Naive thymus-derived CD4-positive, alpha-beta T cell (primary cell): ENCODE measurements around the gene DNAAF8. TPM values are rescaled to one million over a fixed set of nuclear protein-coding genes. Genes with fewer than 3 reads are reported as not detected.

Experiments used
- ATAC-seq: fragments of 150-1000 bp; cut with Tn5 transposase; 2 replicates; pipeline ENCODE4 v1.10.0; 2021; ENCODE audit warnings: mild to moderate bottlenecking, moderate library complexity
- CTCF ChIA-PET: fragments of 350-600 bp; sonication (Branson Sonifier 250); formaldehyde crosslinking; loops from one replicate; lab custom pipeline; 2021; ENCODE audit warnings: antibody characterized with exemption; lab: Charles Lee
- POLR2A ChIA-PET: fragments of 350-600 bp; sonication (Branson Sonifier 250); formaldehyde crosslinking; loops from one replicate; lab custom pipeline; 2021; ENCODE audit warnings: antibody characterized with exemption, inconsistent platforms; lab: Charles Lee
- DNase-seq, 9 donors: peaks; one replicate each; pipeline versions ENCODE4 v3.0.0 to v3.0.0-alpha.2; 2020 to 2022; ENCODE audit warnings: mixed read lengths in 1 of 9
- H3K27ac ChIP-seq: one replicate; pipeline ENCODE4 v1.7.0; 2013; ENCODE audit warnings: mild to moderate bottlenecking, low read depth, low read length, moderate library complexity
- H3K27me3 ChIP-seq, 2 donors: one replicate each; pipeline ENCODE4 v1.7.0; 2013; ENCODE audit warnings: low read length in 2 of 2, mild to moderate bottlenecking in 2 of 2, moderate library complexity in 2 of 2; ENCODE audit not compliant: control insufficient read depth in 2 of 2, insufficient read depth in 2 of 2
- H3K36me3 ChIP-seq, 3 experiments: 1 replicate in 2 of 3; 2 replicates in 1 of 3; pipeline ENCODE4 v1.7.0; 2013; ENCODE audit warnings: low read length in 3 of 3, mild to moderate bottlenecking in 3 of 3, moderate library complexity in 1 of 3; ENCODE audit not compliant: insufficient read depth in 3 of 3, control insufficient read depth in 2 of 3
- H3K4me1 ChIP-seq, 2 donors: one replicate each; pipeline ENCODE4 v1.7.0; 2013; ENCODE audit warnings: low read length in 2 of 2, mild to moderate bottlenecking in 2 of 2, moderate library complexity in 1 of 2; ENCODE audit not compliant: control insufficient read depth in 2 of 2, insufficient read depth in 2 of 2
- H3K4me3 ChIP-seq: 2 replicates; pipeline ENCODE4 v1.7.0; 2013; ENCODE audit warnings: mild to moderate bottlenecking, low read length
- H3K9me3 ChIP-seq, 3 experiments: 1 replicate in 2 of 3; 2 replicates in 1 of 3; pipeline ENCODE4 v1.7.0; 2013; ENCODE audit warnings: low read length in 3 of 3; ENCODE audit not compliant: control insufficient read depth in 2 of 3
- H3K27ac Mint-ChIP-seq, 9 donors: one replicate each; pipeline ENCODE4 v1.8.0; 2020 to 2022; ENCODE audit warnings: mixed read lengths in 9 of 9, mild to moderate bottlenecking in 8 of 9, moderate library complexity in 5 of 9, inconsistent platforms in 2 of 9
- H3K27me3 Mint-ChIP-seq, 5 donors: one replicate each; pipeline ENCODE4 v1.8.0; 2021 to 2022; ENCODE audit warnings: mixed read lengths in 5 of 5, mild to moderate bottlenecking in 1 of 5
- H3K36me3 Mint-ChIP-seq, 5 donors: one replicate each; pipeline ENCODE4 v1.8.0; 2020 to 2022; ENCODE audit warnings: mixed read lengths in 5 of 5, mild to moderate bottlenecking in 3 of 5, inconsistent platforms in 1 of 5
- H3K4me1 Mint-ChIP-seq, 7 donors: one replicate each; pipeline ENCODE4 v1.8.0; 2020 to 2022; ENCODE audit warnings: mixed read lengths in 7 of 7, mild to moderate bottlenecking in 3 of 7, inconsistent platforms in 1 of 7
- H3K4me3 Mint-ChIP-seq, 10 donors: one replicate each; pipeline ENCODE4 v1.8.0; 2020 to 2022; ENCODE audit warnings: mild to moderate bottlenecking in 10 of 10, mixed read lengths in 10 of 10, moderate library complexity in 6 of 10, inconsistent platforms in 2 of 10
- H3K9me3 Mint-ChIP-seq, 11 donors: one replicate each; pipeline ENCODE4 v1.8.0; 2020 to 2022; ENCODE audit warnings: mixed read lengths in 11 of 11, mild to moderate bottlenecking in 4 of 11, inconsistent platforms in 1 of 11, moderate library complexity in 1 of 11
- intact Hi-C, 2 donors: fragments of 100-400 bp; cut with micrococcal nuclease; formaldehyde crosslinking; loops; one replicate each; pipeline ENCODE4 v1.15.1; 2023
- polyA plus RNA-seq, 2 donors: library from polyadenylated mRNA; unstranded; fragments of 300-500 nt; fragmentation: Illumina TruSeq; gene quantifications; one replicate each; pipeline ENCODE4 v1.2.3, GENCODE V29; 2021
- total RNA-seq, 6 experiments: library from RNA in 5 of 6; stranded (reverse) in 5 of 6; gene quantifications; 1 replicate in 5 of 6; 2 replicates in 1 of 6; pipeline ENCODE4 v1.2.3 and lab custom pipeline; 2021 to 2026

The DNAAF8 gene
- total and polyA plus RNA-seq, 7 experiments from 2014 or later: 0.11 to 0.57 (median 0.29) TPM; not detected in 1

- ATAC-seq (no peak), DNase-seq (peak in 1 of 9 donors; percentile 16)
- Mint-ChIP-seq H3K27ac (peak overlapping the region; percentile 35 to 96 (median 91)), H3K27me3 (no peaks in the 10 kb centered on the region), H3K4me1 (peaks cover 24 to 49% (median 34%) of the 10 kb centered on the region in 7 donors), H3K9me3 (no peaks in the 10 kb centered on the region), H3K4me3 (peak overlapping the region; percentile 88 to 94 (median 92)), H3K36me3 (peaks cover 0 to 4% (median 0%) of the 10 kb centered on the region in 5 donors)
- ChIA-PET POLR2A (interaction anchor here (0.6 to 4.0 kb wide), 12 partner anchors 12 to 694 kb away, joined by 3 to 41 read pairs (median 4); partner anchors contain the start of genes ANKS3, DNAAF8, EEF2KMT and GLYR1), CTCF (interaction anchor here (0.6 to 1.8 kb wide), 3 partner anchors 33 to 884 kb away, joined by 3 to 8 read pairs (median 3); partner anchors contain the start of genes ANKS3 and DNAAF8)
- H3K4me3 ChIP-seq: peak overlapping the region; percentile 82
- peaks cover 0 to 26% (median 8%) of the 10 kb centered on the region in 3 experiments for H3K36me3 ChIP-seq
- peak overlapping the region; percentile 77 for H3K27ac ChIP-seq
- no peaks in the 10 kb centered on the region for H3K27me3 ChIP-seq
- intact Hi-C loops: loop anchor here (1.0 to 10.0 kb wide), 11 partner anchors 34 to 353 kb away; partner anchors contain the start of genes ANKS3 (in 2 of the 2), DNAAF8 (in 2 of the 2), GLYR1 (in 2 of the 2) and MGRN1 (in 2 of the 2)
- no peaks in the 10 kb centered on the region for H3K9me3 ChIP-seq
- peaks cover 17 to 19% of the 10 kb centered on the region in 2 donors for H3K4me1 ChIP-seq
Observed at GRCh38 chr16:4767872-4768548, 33.7 kb downstream of the DNAAF8 start.

GRCh38 chr16:4768549-4769305, 34.4 kb downstream of the DNAAF8 start:
- peak overlapping the region; percentile 88 to 94 (median 92) for H3K4me3 Mint-ChIP-seq
- peak overlapping the region; percentile 35 to 96 (median 91) for H3K27ac Mint-ChIP-seq
- Histone ChIP-seq H3K9me3 (no peaks in the 10 kb centered on the region), H3K27ac (peak overlapping the region; percentile 77), H3K4me1 (peaks cover 17 to 19% of the 10 kb centered on the region in 2 donors), H3K27me3 (no peaks in the 10 kb centered on the region), H3K4me3 (peak overlapping the region; percentile 82), H3K36me3 (peaks cover 0 to 19% (median 4%) of the 10 kb centered on the region in 3 experiments)
- H3K36me3 Mint-ChIP-seq: peaks cover 0 to 3% (median 0%) of the 10 kb centered on the region in 5 donors
- ChIA-PET CTCF (interaction anchor here (0.6 to 1.2 kb wide), 3 partner anchors 33 to 885 kb away, joined by 3 read pairs; partner anchors contain the start of gene DNAAF8), POLR2A (interaction anchor here (0.7 to 4.0 kb wide), 14 partner anchors 12 to 353 kb away, joined by 3 to 41 read pairs (median 4); partner anchors contain the start of genes ANKS3, DNAAF8, EEF2KMT and GLYR1)
- intact Hi-C loops: loop anchor here (1.0 to 10.0 kb wide), 6 partner anchors 34 to 354 kb away; partner anchors contain the start of genes ANKS3 (in 1 of the 2), CORO7 (in 1 of the 2), DNAAF8 (in 1 of the 2) and EEF2KMT (in 1 of the 2)
- ATAC-seq: peak; percentile 63
- DNase-seq: peak; percentile 55 to 88 (median 72)
- no peaks in the 10 kb centered on the region for H3K27me3 Mint-ChIP-seq
- no peaks in the 10 kb centered on the region for H3K9me3 Mint-ChIP-seq
- peaks cover 23 to 44% (median 30%) of the 10 kb centered on the region in 7 donors for H3K4me1 Mint-ChIP-seq

GRCh38 chr16:4769306-4769638, 34.9 kb downstream of the DNAAF8 start:
- Histone ChIP-seq H3K27ac (peak overlapping the region; percentile 77), H3K4me1 (peaks cover 17 to 19% of the 10 kb centered on the region in 2 donors), H3K9me3 (no peaks in the 10 kb centered on the region), H3K36me3 (peaks cover 0 to 15% (median 0%) of the 10 kb centered on the region in 3 experiments), H3K27me3 (no peaks in the 10 kb centered on the region), H3K4me3 (no peak overlapping the region)
- POLR2A ChIA-PET: interaction anchor here (0.7 to 4.0 kb wide), 9 partner anchors 18 to 154 kb away, joined by 3 to 41 read pairs (median 6); partner anchors contain the start of genes ANKS3, DNAAF8, GLYR1 and ROGDI
- Mint-ChIP-seq H3K27me3 (no peaks in the 10 kb centered on the region), H3K4me3 (peak overlapping the region in 9 of 10 donors; percentile 64 to 93 (median 92)), H3K36me3 (no peaks in the 10 kb centered on the region), H3K27ac (peak overlapping the region in 8 of 9 donors; percentile 35 to 96 (median 88)), H3K4me1 (peaks cover 19 to 42% (median 29%) of the 10 kb centered on the region in 7 donors), H3K9me3 (no peaks in the 10 kb centered on the region)
- intact Hi-C loops: loop anchor here in 1 of 2 donors (10.0 kb wide), 1 partner anchor 354 kb away; the partner anchor contains the start of gene CORO7
- DNase-seq (no peak), ATAC-seq (no peak)
- CTCF ChIA-PET: interaction anchor here (1.2 kb wide), 1 partner anchor 35 kb away, joined by 3 read pairs; the partner anchor contains the start of gene DNAAF8

- no peak overlapping the region for H3K4me3 Mint-ChIP-seq
Observed at GRCh38 chr16:4771646-4772045, 37.3 kb downstream of the DNAAF8 start.

GRCh38 chr16:4772351-4772750, 38.0 kb downstream of the DNAAF8 start:
- POLR2A ChIA-PET: no interaction called here

More at GRCh38 chr16:4771646-4772045, 37.3 kb downstream of the DNAAF8 start:
- H3K27ac Mint-ChIP-seq: peak overlapping the region in 1 of 9 donors; percentile 47
- no peaks in the 10 kb centered on the region for H3K36me3 Mint-ChIP-seq
- CTCF ChIA-PET: no interaction called here
- H3K36me3 ChIP-seq: peaks cover 0 to 5% (median 0%) of the 10 kb centered on the region in 3 experiments
- H3K9me3 ChIP-seq: no peaks in the 10 kb centered on the region
- no peaks in the 10 kb centered on the region for H3K27me3 Mint-ChIP-seq
- ATAC-seq: no peak
- no peak for DNase-seq
- intact Hi-C loops: no loop called here
- peaks cover 8 to 27% (median 21%) of the 10 kb centered on the region in 7 donors for H3K4me1 Mint-ChIP-seq
- H3K27me3 ChIP-seq: no peaks in the 10 kb centered on the region
- POLR2A ChIA-PET: no interaction called here
- H3K27ac ChIP-seq: no peak overlapping the region
- H3K4me1 ChIP-seq: peaks cover 7 to 8% of the 10 kb centered on the region in 2 donors
- no peak overlapping the region for H3K4me3 ChIP-seq
- H3K9me3 Mint-ChIP-seq: no peaks in the 10 kb centered on the region

GRCh38 chr16:4775005-4775404, 40.7 kb downstream of the DNAAF8 start:
- H3K4me3 Mint-ChIP-seq: no peak overlapping the region
- CTCF ChIA-PET: no interaction called here
- intact Hi-C loops: no loop called here

More at GRCh38 chr16:4772351-4772750, 38.0 kb downstream of the DNAAF8 start:
- Histone ChIP-seq H3K9me3 (no peaks in the 10 kb centered on the region), H3K4me1 (peaks cover 7 to 8% of the 10 kb centered on the region in 2 donors), H3K36me3 (no peaks in the 10 kb centered on the region), H3K27me3 (no peaks in the 10 kb centered on the region), H3K4me3 (no peak overlapping the region), H3K27ac (no peak overlapping the region)
- H3K27me3 Mint-ChIP-seq: no peaks in the 10 kb centered on the region
- no peak overlapping the region for H3K4me3 Mint-ChIP-seq
- H3K36me3 Mint-ChIP-seq: no peaks in the 10 kb centered on the region
- no peaks in the 10 kb centered on the region for H3K9me3 Mint-ChIP-seq
- intact Hi-C loops: no loop called here
- H3K4me1 Mint-ChIP-seq: peaks cover 8 to 23% (median 17%) of the 10 kb centered on the region in 7 donors
- DNase-seq: no peak
- CTCF ChIA-PET: no interaction called here
- no peak for ATAC-seq
- H3K27ac Mint-ChIP-seq: no peak overlapping the region

More at GRCh38 chr16:4775005-4775404, 40.7 kb downstream of the DNAAF8 start:
- Mint-ChIP-seq H3K27ac (no peak overlapping the region), H3K27me3 (no peaks in the 10 kb centered on the region), H3K4me1 (peaks cover 0 to 3% (median 0%) of the 10 kb centered on the region in 7 donors), H3K36me3 (no peaks in the 10 kb centered on the region), H3K9me3 (no peaks in the 10 kb centered on the region)
- Histone ChIP-seq H3K4me1 (no peaks in the 10 kb centered on the region), H3K27ac (no peak overlapping the region), H3K36me3 (no peaks in the 10 kb centered on the region), H3K27me3 (no peaks in the 10 kb centered on the region), H3K9me3 (no peaks in the 10 kb centered on the region), H3K4me3 (no peak overlapping the region)
- DNase-seq (no peak), ATAC-seq (no peak)
- POLR2A ChIA-PET: no interaction called here
